ENCODE results near the gene LRRC47.

The LRRC47 gene

DNA sequence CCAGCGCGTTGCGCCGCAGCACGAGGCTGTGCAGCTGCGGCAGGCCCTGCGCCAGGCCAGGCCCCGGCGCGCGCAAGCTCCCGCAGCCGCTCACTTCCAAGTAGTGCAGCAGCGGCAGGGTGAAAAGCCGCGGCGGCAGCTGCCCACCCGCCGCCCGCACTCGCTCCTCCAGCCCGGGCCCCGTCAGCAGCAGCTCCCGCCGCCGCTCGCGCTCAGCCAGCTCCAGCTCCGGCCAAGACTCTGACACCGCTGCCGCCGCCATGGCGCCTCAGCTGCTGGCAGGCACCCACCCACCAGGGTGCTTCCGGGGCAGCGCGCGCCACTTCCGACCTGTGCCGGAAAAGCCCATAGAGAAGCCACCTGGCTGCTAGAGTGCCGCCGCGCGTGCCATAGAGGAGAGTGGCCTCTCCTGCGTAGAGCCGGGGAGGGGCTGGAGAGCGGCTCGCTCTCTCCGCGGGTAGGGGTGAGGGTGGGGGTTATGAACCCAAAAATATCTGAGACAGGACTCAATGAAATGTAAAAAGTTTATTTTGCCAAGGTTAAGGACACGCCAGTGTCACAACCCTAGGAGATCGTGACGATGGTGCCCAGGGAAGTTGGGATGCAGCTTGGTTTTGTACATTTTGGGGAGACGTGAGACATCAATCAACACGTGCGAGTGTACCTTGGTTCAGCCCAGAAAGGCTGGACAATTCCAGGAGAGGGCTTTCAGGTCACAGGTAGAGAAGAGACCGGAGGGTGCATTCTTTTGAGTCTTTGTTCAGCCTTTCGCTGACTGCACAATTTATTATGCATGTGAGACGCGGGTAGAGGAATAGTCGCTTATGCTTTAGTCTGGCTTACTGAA lies at the start of gene LRRC47:
Gene LRRC47 (minus strand): TSS at position 284 of the 847 bp plus-strand sequence. CDS start 22 bp downstream, at position 262.
- DNase-seq (ENCODE audit: low spot score) (peak; percentile 94), FAIRE-seq (no peak)

GRCh38 chr1:3842912-3843311 lies 46.6 kb upstream of the LRRC47 start:
- no peak for FAIRE-seq
- no peak for DNase-seq (ENCODE audit: low spot score)

GRCh38 chr1:3841491-3841890 lies 45.2 kb upstream of the LRRC47 start:
- FAIRE-seq (no peak), DNase-seq (ENCODE audit: low spot score) (no peak)

DNA sequence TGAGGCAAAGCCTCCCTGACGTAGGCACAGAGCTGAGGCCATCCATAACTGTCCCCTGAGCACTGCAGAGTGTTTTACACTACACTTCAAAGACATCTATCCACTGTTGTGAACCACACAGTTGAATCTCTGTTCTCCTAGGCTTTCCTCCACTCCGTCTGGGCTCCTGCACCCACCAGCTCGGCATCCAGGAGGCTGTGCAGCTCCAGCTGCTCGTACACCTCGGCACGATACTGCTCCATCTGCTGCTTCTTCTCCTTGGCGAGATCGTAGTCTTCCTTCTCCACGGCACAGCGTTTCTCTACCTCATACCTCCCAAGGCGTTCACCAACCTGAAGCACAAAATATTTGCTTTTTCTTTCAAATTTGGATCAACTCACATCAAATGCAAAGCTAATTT lies 42.5 kb upstream of the LRRC47 start:
- FAIRE-seq (no peak), DNase-seq (ENCODE audit: low spot score) (no peak)

DNA sequence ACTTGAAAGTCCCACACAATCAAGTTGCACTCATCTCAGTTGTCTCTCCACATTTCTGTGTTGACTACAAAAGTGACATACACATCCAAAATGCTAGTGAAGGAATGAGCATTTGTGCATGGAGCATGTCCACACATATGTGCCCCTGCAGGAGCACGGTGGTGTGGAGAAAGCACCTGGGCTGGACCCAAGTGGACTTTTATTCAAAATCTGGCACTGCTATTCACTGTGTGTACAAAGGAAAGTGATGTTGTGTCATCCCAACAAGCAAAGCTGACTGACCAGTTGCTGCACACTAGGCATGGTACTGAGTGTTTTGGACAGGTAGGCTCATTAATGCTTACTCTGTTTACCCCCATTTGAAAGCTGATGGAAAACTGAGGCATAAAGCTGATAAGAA lies 41.4 kb upstream of the LRRC47 start:
- FAIRE-seq (no peak), DNase-seq (ENCODE audit: low spot score) (no peak)

DNA sequence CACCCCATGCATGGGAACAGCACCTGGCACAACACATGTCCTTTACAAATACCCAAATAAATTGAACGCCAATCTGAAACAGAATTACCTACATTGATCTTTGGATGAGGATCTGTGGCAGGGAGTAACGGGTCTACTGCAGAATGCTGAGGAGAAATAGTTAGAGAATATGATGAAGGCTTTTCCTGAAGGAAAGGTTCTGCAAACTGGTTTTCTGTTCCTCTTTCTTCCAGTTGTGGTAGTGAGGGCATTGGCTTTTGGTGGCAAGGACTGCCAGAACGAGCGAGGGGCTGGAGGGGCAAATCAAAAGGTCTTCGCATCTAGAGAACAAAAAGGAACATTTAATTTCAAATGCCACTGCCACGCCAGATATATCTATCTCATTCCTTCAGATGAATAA lies 40.9 kb upstream of the LRRC47 start:
- no peak for FAIRE-seq
- no peak for DNase-seq (ENCODE audit: low spot score)

DNA sequence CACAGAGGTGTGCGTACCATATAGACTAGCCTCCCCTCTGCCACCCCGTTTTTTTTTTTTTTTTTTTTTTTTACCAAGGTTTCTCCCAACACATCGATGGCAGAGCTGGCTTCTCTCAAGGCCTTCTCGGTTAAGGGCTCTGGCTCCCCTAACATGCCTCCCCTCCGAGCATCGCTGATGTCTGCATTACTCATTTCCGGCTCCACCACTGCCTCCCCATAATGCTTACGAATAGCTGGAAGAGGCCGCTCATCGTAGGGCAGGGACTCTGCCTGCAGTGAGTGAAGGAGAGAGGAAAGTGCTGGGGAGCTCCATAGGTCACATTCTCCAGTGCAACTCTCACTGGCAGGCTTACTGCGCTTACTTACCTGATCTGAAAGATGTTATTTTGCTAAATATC lies 40.1 kb upstream of the LRRC47 start:
- FAIRE-seq, result no peak

DNA sequence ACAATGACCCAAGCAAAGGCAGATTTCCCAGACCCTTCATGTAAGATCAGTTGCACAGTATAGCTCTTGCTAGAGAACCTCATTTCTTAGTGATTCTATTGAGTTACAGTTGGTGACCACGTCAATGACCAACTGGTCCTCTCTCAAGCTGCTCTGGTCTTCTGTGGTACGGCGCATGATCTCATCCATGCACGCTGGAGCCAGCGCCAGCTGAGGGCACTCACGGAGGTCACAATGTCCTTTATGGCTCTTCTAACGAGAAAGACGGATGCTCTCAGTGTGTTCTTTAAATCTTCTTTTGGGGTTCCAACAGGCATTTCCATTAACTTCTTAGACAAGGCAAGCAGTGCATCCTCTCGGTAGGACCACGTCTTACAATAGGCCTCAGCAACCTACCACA lies 38.4 kb upstream of the LRRC47 start:
- no peak for FAIRE-seq

More for the DNA sequence above, 40.1 kb upstream of the LRRC47 start:
- no peak for DNase-seq (ENCODE audit: low spot score)

GRCh38 chr1:3831689-3832088 lies 35.4 kb upstream of the LRRC47 start:
- FAIRE-seq (no peak), DNase-seq (ENCODE audit: low spot score) (no peak)

More for the DNA sequence above, 38.4 kb upstream of the LRRC47 start:
- no peak for DNase-seq (ENCODE audit: low spot score)

- no peak for DNase-seq (ENCODE audit: low spot score)
Measured at GRCh38 chr1:3828391-3828790, 32.1 kb upstream of the LRRC47 start.

DNA sequence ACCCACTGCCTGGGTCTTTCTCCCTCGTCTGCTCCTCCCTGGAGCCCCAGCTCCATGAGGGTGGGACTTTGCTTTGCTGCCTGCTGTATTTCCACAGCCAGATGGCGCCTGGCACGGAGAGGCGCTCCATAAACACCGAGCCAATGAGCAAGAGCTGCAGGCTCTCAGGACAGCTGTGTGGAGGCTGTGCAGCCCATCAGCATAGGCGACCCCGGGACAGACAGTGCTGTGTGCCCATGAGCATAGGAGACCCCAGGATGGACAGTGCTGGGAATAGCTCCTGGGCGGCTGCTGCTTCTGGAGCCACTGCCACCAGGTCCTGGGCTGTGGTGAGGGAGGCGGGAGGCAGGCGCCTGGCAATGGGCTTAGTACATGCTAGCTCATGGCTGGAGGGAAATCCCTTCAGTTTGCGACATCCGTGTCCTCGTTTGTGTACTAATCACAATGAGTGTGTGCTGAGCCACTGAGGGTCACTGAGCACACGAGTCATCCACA lies 31.6 kb upstream of the LRRC47 start:
- DNase-seq (ENCODE audit: low spot score), result no peak
- no peak for FAIRE-seq

More at GRCh38 chr1:3828391-3828790, 32.1 kb upstream of the LRRC47 start:
- no peak for FAIRE-seq

DNA sequence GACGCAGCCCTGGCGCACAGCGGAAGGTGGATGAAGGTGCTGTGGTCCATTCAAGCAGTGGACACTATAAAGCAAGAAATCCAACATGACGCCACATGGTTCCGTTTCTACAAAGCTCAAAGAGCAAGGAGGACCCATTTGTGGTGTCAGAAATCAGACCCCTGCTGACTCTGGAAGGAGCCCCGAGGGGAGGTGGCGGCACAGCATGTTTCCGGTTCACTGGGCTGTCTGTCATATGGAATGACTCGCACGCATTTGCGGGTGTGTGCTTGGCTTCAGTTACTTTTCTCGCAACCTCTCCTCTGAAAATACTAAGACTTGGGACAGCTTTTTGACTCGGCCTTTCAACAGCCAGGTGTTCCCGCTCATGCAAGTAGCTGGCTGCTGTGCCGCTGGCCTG lies 29.1 kb upstream of the LRRC47 start:
- FAIRE-seq (no peak), DNase-seq (ENCODE audit: low spot score) (no peak)

DNA sequence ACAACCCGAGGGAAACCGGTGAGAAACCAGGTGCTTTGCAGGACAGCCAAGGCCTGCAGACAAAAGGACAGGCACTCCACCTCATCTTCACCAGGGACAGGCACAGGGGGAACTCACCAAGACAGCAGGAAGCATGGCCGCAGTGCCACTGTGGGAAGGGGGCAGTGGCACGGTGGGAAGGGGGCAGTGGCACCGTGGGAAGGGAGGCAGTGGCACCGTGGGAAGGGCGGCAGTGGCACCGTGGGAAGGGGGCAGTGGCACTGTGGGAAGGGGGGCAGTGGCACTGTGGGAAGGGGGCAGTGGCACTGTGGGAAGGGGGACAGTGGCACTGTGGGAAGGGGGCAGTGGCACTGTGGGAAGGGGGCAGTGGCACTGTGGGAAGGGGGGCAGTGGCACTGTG lies 28.4 kb upstream of the LRRC47 start:
- FAIRE-seq, result no peak
- DNase-seq (ENCODE audit: low spot score), result no peak

- FAIRE-seq (no peak), DNase-seq (ENCODE audit: low spot score) (no peak)
Measured at GRCh38 chr1:3822421-3822820, 26.1 kb upstream of the LRRC47 start.

DNA sequence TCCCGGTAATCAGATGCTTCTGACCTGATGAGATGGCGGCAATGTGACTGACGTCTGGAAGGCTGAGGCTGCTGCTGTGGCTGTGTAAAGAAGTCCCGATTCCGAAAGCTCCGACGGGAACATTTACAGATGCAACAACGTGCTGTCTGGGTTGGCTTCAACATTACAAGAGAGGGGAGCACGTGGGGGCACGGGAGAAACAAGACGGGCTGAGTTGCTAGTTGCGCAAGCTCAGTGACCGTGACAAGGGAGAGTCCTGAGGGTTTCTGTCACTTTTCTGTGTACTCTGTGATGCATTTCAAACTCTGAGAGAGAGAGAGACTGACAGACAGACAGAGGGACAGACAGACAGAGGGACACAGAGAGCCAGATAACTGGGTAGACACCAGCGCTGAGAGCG lies 25.6 kb upstream of the LRRC47 start:
- FAIRE-seq (no peak), DNase-seq (ENCODE audit: low spot score) (no peak)

- DNase-seq (ENCODE audit: low spot score) (no peak), FAIRE-seq (no peak)
Measured at GRCh38 chr1:3821447-3821846, 25.1 kb upstream of the LRRC47 start.

DNA sequence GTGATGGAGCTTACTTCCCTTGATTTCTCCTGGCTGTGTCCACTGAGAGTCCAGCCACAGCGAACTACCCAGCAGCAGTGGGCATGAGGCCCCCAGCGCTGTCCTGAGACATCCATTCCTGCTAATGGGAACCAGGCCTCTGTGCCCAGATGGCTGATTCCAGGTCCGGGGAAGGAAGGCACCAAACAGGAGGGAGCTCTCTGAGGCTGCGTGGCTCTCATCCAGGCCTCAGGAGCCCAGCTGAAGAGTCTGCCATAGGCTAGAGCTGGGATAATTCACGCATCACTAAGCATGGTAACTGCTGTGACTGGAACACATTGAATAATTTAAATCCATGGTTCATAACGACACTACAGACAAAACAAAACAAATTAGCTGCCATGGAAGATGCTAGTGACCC lies 24.7 kb upstream of the LRRC47 start:
- no peak for FAIRE-seq
- no peak for DNase-seq (ENCODE audit: low spot score)

- DNase-seq (ENCODE audit: low spot score) (no peak), FAIRE-seq (no peak)
Measured at GRCh38 chr1:3820316-3820715, 24.0 kb upstream of the LRRC47 start.

- no peak for DNase-seq (ENCODE audit: low spot score)
- no peak for FAIRE-seq
Measured at GRCh38 chr1:3819771-3820200, 23.5 kb upstream of the LRRC47 start.

DNA sequence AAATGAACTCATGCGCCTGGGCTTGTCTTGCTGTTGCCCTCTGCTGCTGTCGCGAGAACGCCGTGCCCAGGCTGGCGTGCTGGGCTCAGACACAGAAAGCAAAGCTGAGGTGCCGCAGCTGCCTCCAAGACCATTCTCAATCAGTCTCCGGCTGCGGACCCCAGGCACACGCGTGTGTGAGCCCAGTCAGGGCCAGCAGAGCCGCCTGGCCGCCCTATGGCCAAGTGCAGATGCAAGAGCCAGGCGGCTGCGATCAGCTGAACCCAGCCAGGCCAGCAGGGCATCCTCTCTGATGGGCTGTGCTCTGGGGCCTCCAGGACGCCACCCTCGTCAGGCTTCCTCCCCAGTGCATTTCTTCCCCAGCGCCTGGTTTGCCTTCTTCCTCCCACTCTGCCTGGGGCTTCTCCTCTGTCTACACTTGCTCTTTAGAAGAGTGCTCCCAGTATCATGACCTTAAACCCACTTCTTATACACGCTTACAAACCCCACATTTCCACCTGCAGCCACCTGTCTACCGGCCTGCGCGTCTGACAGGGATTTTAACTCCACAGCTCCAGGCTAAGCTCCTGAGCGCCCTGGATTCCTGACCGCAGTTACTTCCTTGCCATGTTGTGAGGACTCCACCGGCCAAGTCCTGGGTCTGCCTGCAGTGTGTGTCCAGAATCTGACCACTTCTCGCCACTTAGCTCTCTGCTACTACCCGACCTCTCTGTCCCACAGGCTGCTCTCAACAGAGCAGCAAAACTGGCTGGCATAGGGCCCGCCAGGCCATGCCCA lies 21.7 kb upstream of the LRRC47 start:
- FAIRE-seq (no peak), DNase-seq (ENCODE audit: low spot score) (no peak)

GRCh38 chr1:3817138-3817740 lies 20.9 kb upstream of the LRRC47 start:
- FAIRE-seq (no peak), DNase-seq (ENCODE audit: low spot score) (no peak)
